ENCODE data around the gene SH3PXD2A. TPM values are rescaled to one million over a fixed set of nuclear protein-coding genes. Genes with fewer than 3 reads are reported as not detected.

Gene SH3PXD2A
- total and polyA plus RNA-seq, 9 of the 15 experiments (the other 6 are each of a cell fraction or from before 2014, with no cell fraction given) = 0.41 to 9.3 (median 2.5) TPM

- TF ChIP-seq EP300 (IDR thresholded peaks at IDR 0.05; ENCODE audit: low read length) (peak; percentile 36; the same call in 1 of the 2 replicates), FUS (optimal IDR thresholded peaks at IDR 0.05; ENCODE audit: low read depth, low read length) (no peak), E2F3 (CRISPR knock-in tag; IDR thresholded peaks at IDR 0.05) (no peak), HMGN3 (IDR thresholded peaks at IDR 0.05; ENCODE audit: borderline replicate concordance, extremely low read depth, insufficient read length, low read depth, low read length) (peak; percentile 29), CREB3 (tag; conservative IDR thresholded peaks at IDR 0.05; ENCODE audit: low read depth) (no peak), RBM17 (IDR thresholded peaks at IDR 0.05; ENCODE audit: borderline replicate concordance, low read depth, low read length) (no peak), SRSF7 (optimal IDR thresholded peaks at IDR 0.05; ENCODE audit: low read depth, low read length) (no peak), NFXL1 (CRISPR knock-in tag; IDR thresholded peaks at IDR 0.05) (no peak), E2F4 (CRISPR knock-in tag; IDR thresholded peaks at IDR 0.05; ENCODE audit: low read depth) (no peak), CTBP1 (IDR thresholded peaks at IDR 0.05; ENCODE audit: borderline replicate concordance) (peak; percentile 75), TEAD4 (IDR thresholded peaks at IDR 0.05; ENCODE audit: low read length) (peak; percentile 81), TEAD4 (CRISPR knock-in tag; IDR thresholded peaks at IDR 0.05; ENCODE audit: borderline replicate concordance) (no peak), TBP (optimal IDR thresholded peaks at IDR 0.05; ENCODE audit: low read depth, low read length) (no peak), ZNF184 (CRISPR knock-in tag; IDR thresholded peaks at IDR 0.05) (no peak), TRIM25 (IDR thresholded peaks at IDR 0.05; ENCODE audit: borderline replicate concordance) (no peak), DLX4 (CRISPR knock-in tag; IDR thresholded peaks at IDR 0.05) (no peak)
Measured at GRCh38 chr10:103772096-103772845, 83.1 kb downstream of the SH3PXD2A start (continued).

Measured in K562 (cell line).